Bone marrow (tissue), 2 donors: ENCODE results near the gene FAM240A.

Experiments used
- DNase-seq, 2 donors: peaks; one replicate each; lab custom pipeline; 2025; lab: John Stamatoyannopoulos, UW

FAM240A gene

DNA sequence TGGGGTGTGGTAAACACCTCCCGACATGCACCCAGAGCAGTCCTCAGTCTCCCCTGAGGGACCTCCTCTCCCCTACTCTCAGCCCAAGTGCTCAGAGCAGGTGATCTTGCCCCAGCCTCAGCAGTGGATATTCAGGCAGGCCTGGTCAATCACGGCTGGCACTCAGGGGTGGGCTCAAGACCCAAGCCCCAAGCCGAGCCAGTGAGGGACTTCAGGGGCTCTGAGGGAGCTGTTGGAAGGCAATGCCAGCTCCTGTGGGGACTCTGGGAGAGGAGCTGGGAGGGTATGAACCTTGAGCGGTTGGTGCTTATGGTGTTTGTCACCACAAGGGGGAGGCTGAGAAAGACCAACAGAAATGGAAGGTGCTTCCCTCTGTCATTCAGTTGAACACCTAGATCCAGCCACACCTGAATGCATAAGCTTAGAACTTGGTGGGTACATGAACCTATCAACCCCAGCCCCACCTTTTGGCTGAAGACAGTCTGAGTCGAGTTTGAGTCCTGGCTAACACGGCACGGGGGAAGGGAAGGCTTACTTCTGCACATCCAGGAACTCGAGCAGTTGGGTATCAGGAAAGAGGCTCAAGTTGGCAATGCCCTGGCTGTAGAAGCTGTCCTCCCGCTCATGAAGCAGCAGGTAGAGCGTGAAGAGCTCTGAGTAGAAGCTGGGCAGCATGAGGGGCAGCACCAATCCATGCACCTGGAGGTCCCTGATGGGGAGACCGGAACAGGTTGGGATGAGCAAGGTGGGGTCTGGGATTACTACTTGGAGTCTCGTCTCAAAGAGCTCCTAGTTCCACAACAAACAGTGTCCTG, 61.9 kb downstream of the FAM240A start:
- DNase-seq, result no peak

DNA sequence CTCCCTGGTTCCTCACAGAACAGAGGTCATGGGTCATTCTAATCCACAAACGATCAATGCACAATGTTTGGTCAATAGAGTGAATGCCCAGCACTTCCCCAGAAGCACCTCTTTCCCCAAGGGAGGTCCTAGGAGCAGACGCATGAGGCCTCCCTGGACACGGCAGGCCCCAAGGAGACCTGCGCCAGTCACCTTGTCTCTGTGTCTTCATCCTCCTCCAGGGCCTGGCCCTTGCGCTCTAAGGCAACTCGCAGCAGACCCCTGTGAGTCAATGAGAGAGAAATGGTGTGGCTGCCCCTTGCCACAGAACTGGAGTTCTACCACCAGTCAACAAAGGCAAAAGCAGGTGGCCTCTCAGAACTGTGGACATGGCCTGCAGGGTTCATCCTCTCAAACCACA, 63.1 kb downstream of the FAM240A start:
- DNase-seq, result no peak
